Measurements from ENCODE around the gene UACA. TPM values are rescaled to one million over a fixed set of nuclear protein-coding genes. Genes with fewer than 3 reads are reported as not detected.

UACA gene
- total RNA-seq, 1 donor from 2014 or later: 62.2 TPM

- DNase-seq (ENCODE audit: low spot score): no peak
Measured at GRCh38 chr15:70714015-70714414, 49.3 kb downstream of the UACA start.

- DNase-seq (ENCODE audit: low spot score): no peak
Measured at GRCh38 chr15:70712271-70712670, 51.1 kb downstream of the UACA start.

- DNase-seq (ENCODE audit: low spot score): no peak
Measured at GRCh38 chr15:70710714-70711113, 52.6 kb downstream of the UACA start.

- no peak for DNase-seq (ENCODE audit: low spot score)
Measured at GRCh38 chr15:70708839-70709238, 54.5 kb downstream of the UACA start.

- no peak for DNase-seq (ENCODE audit: low spot score)
Measured at GRCh38 chr15:70707686-70708300, 55.6 kb downstream of the UACA start.

GRCh38 chr15:70704731-70705130 lies 58.6 kb downstream of the UACA start:
- DNase-seq (ENCODE audit: low spot score): no peak

GRCh38 chr15:70704166-70704565 lies 59.2 kb downstream of the UACA start:
- peak; percentile 43 for DNase-seq (ENCODE audit: low spot score)

GRCh38 chr15:70703096-70703878 lies 60.1 kb downstream of the UACA start:
- DNase-seq (ENCODE audit: low spot score): no peak

GRCh38 chr15:70702584-70702983 lies 60.8 kb downstream of the UACA start:
- DNase-seq (ENCODE audit: low spot score): no peak

- DNase-seq (ENCODE audit: low spot score): no peak
Measured at GRCh38 chr15:70701891-70702568, 61.3 kb downstream of the UACA start.

GRCh38 chr15:70701171-70701570 lies 62.2 kb downstream of the UACA start:
- no peak for DNase-seq (ENCODE audit: low spot score)

- no peak for DNase-seq (ENCODE audit: low spot score)
Measured at GRCh38 chr15:70699890-70700289, 63.5 kb downstream of the UACA start.

- no peak for DNase-seq (ENCODE audit: low spot score)
Measured at GRCh38 chr15:70698836-70699390, 64.4 kb downstream of the UACA start.

GRCh38 chr15:70698426-70698825 lies 64.9 kb downstream of the UACA start:
- no peak for DNase-seq (ENCODE audit: low spot score)

- DNase-seq (ENCODE audit: low spot score): no peak
Measured at GRCh38 chr15:70690491-70691276, 72.7 kb downstream of the UACA start.

- no peak for DNase-seq (ENCODE audit: low spot score)
Measured at GRCh38 chr15:70690021-70690420, 73.3 kb downstream of the UACA start.

- DNase-seq (ENCODE audit: low spot score): no peak
Measured at GRCh38 chr15:70687482-70687881, 75.9 kb downstream of the UACA start.

GRCh38 chr15:70680817-70681216 lies 82.5 kb downstream of the UACA start:
- no peak for DNase-seq (ENCODE audit: low spot score)

- DNase-seq (ENCODE audit: low spot score): no peak
Measured at GRCh38 chr15:70679919-70680231, 83.5 kb downstream of the UACA start.

GRCh38 chr15:70672081-70672480 lies 91.3 kb downstream of the UACA start:
- no peak for DNase-seq (ENCODE audit: low spot score)

- no peak for DNase-seq (ENCODE audit: low spot score)
Measured at GRCh38 chr15:70670680-70671079, 92.7 kb downstream of the UACA start.
